ENCODE measurements around the gene RBM44. TPM values are rescaled to one million over a fixed set of nuclear protein-coding genes. Genes with fewer than 3 reads are reported as not detected.
"Not testable (repeated sequence)": the region's sequence is repeated elsewhere in the genome, so short reads cannot be mapped to it uniquely, and the experiment has no call there.

The RBM44 gene
- total RNA-seq, 2 experiments from 2014 or later, result 0.25 to 0.34 TPM

GRCh38 chr2:237830522-237830921 lies 31.9 kb downstream of the RBM44 start:
- CTCF ChIA-PET, result interaction anchor here (0.7 kb wide), 1 partner anchor 445 kb away, joined by 3 read pairs; no protein-coding TSS in a partner anchor
- POLR2A ChIA-PET, result no interaction called here

- ChIA-PET CTCF (no interaction called here), POLR2A (no interaction called here)
These were observed 35.0 kb downstream of the RBM44 start for GRCh38 chr2:237833546-237833945.

DNA sequence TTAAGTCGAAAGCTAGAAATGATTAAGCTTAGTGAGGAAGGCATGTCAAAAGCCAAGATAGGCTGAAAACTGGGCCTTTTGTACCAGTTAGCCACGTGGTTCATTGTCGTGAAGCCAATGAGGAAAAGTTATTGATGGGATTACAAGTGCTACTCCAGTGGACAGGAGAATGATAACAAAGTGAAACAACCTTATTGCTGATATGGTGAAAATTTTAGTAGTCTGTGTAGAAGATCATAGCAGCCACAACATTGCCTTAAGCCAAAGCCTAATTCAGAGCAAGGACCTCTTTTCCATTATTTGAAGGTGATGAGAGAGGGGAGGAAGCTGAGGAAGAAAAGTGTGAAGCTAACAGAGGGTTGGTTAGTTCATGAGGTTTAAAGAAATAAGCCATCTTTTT lies 36.8 kb downstream of the RBM44 start:
- ChIA-PET CTCF (no interaction called here), POLR2A (no interaction called here)

GRCh38 chr2:237841051-237841450 lies 42.5 kb downstream of the RBM44 start:
- POLR2A ChIA-PET, result no interaction called here
- CTCF ChIA-PET, result no interaction called here

- CTCF ChIA-PET, POLR2A ChIA-PET: not testable (repeated sequence)
These were observed 50.4 kb downstream of the RBM44 start for GRCh38 chr2:237848940-237849339.

DNA sequence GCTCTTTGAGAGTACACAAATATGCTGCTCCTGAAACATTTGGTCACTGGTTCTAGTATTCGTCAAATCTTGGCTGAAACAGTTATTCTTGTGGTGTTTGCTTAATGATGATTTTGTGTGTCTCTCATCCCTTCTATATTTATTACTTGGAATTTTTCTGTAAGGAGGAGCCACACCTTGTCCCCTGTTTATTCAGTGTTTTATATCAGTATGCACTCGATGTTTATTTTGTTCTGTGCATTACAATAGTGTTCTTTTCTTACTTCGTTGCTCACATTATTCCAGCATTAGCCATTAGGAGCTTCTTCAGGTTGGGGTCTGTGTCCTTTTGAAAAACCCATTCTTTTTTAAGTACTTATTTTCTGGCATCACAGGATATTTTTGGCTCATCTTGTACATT lies 55.7 kb downstream of the RBM44 start:
- ChIA-PET CTCF (no interaction called here), POLR2A (no interaction called here)

DNA sequence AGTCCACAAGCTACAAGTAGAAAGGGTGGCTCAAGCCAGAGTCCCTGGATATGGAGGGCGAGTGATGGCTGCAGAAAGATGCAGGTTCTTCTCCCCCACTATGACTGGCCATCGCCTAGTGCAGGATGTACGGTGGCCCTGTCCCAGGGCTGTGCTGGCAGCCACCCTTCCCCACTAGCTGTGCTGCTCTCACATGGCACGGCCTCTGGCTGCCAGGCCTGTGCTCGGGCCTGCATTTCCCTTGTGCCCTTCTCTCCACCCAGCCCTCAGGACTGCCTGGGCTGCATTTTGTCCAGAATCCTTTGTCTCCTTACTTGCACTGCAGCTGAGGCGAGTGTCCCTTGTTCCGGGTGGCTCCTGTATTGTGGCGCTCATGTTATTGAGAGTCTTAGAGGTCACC lies 59.2 kb downstream of the RBM44 start:
- CTCF ChIA-PET, result interaction anchor here (0.6 kb wide), 1 partner anchor 136 kb away, joined by 3 read pairs; no protein-coding TSS in a partner anchor

GRCh38 chr2:237858294-237859081 lies 59.9 kb downstream of the RBM44 start:
- ChIA-PET POLR2A (no interaction called here), CTCF (interaction anchor here (0.6 to 0.9 kb wide), 2 partner anchors 9 to 135 kb away, joined by 3 read pairs; no protein-coding TSS in a partner anchor)

More for the DNA sequence above, 59.2 kb downstream of the RBM44 start:
- POLR2A ChIA-PET, result no interaction called here

- ChIA-PET POLR2A (no interaction called here), CTCF (interaction anchor here (0.9 kb wide), 1 partner anchor 8 kb away, joined by 3 read pairs; no protein-coding TSS in a partner anchor)
These were observed 60.5 kb downstream of the RBM44 start for GRCh38 chr2:237859082-237859433.

DNA sequence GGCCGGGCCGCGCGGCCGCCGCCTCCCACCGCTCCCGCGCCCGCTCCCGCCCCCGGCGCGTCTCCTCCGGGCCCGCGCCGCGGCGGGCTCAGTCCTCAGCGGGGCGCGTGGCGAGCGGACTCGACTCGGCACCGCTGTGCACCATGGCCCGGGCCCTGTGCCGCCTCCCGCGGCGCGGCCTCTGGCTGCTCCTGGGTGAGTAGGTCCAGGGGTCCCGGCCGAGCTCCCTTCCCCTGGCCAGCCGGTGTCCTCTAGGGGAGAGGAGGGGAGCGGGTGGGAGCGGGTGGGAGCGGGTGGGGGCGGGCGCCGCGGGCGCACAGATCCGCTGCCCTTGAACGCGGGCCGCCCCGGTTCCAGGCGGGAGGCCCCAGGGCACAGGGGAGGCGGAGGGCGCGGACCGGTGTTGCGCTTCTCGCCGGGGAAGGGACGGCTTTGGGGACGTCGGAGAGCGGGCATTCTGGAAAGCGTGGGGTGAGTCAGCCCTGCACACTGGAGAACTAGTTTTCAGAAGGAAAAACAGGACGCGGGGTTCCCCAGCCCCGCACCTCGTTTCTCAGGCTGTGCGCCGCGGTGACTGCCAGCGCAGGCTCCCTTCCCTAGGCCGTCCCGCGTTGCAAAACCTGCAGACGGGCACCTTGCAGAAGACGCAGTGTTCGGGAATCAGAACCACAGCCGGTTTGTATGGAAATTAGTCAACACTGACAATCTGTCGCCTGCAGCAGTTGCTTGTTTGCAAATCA lies 61.1 kb downstream of the RBM44 start, which contains the start of gene RAMP1:
Gene RAMP1 (plus strand): TSS at position 91 of the 740 bp plus-strand sequence. CDS start 53 bp downstream, at position 144.
- ChIA-PET CTCF (no interaction called here), POLR2A (no interaction called here)

- ChIA-PET POLR2A (no interaction called here), CTCF (interaction anchor here (1.1 kb wide), 1 partner anchor 22 kb away, joined by 3 read pairs; no protein-coding TSS in a partner anchor)
These were observed 61.8 kb downstream of the RBM44 start for GRCh38 chr2:237860273-237860935.

DNA sequence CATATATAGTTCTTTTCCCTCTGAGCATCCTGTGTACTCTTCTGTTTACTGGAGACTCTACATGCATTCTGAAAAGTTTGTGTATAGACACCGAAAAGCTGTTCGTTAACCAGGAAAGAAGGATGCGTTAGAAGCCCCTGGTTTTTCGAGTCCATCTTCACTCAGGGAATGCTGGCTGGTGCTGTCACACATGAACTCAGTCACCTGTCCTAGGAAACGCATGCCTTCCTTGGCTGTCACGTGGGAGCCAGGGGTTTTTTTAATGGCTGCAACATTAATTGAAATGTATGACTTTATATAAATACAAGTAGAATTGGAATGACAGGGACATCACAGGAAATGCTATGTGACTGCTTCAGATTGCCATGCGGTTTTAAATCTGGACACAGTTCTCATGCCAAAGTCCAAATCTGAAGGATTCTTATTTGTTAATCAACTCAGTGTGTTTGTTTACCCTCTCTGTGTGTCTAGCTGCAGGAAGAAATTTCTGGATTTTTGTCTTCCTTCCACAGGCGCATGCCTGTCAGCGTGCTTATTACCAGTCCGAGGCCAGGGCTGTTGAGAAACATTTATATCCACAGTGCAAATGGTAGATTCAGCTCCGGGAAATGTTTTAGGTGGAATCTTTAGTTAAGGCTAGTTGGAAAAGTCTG lies 63.4 kb downstream of the RBM44 start:
- POLR2A ChIA-PET, result no interaction called here
- CTCF ChIA-PET, result no interaction called here

GRCh38 chr2:237862528-237862895 lies 63.9 kb downstream of the RBM44 start:
- POLR2A ChIA-PET, result no interaction called here
- CTCF ChIA-PET, result no interaction called here

- CTCF ChIA-PET, result no interaction called here
These were observed 64.5 kb downstream of the RBM44 start for GRCh38 chr2:237863102-237863511.

DNA sequence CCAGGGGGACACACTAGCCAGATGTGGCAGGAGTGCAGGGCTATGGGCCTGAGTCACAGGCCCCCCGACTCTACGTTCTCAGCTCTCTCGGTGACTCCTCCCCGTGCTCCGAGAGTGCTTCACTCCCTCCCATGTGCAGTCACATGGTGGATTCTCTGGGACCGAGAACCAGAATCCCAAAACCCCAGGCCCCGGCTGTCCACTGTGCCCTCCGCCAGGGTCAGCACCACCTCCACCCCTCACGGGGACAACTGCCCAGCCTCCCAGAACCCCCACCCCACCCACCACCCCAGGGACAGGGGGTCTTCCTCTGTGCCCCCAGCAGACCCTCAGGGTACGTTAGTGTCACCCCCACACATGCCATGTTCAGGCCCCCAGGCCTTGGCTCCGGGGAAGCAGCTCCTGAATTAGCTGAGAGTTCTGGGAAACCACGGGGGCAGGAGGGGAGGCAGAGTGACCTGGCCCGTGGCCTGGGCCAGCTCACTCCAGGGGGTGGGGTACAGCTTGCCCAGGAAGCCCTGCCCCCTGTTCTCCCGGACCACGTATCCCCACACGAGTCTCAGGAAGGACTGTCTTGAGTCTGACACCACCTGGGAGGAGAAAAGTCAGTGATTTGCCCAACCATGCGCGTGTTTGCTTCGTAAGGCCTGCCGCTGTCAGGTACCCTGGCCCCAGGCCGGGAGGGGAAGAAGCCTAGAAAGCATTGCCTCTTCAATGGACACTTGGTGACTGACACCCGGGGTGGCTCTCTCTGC lies 65.3 kb downstream of the RBM44 start:
- ChIA-PET CTCF (no interaction called here), POLR2A (no interaction called here)

More at GRCh38 chr2:237863102-237863511, 64.5 kb downstream of the RBM44 start:
- POLR2A ChIA-PET, result no interaction called here

DNA sequence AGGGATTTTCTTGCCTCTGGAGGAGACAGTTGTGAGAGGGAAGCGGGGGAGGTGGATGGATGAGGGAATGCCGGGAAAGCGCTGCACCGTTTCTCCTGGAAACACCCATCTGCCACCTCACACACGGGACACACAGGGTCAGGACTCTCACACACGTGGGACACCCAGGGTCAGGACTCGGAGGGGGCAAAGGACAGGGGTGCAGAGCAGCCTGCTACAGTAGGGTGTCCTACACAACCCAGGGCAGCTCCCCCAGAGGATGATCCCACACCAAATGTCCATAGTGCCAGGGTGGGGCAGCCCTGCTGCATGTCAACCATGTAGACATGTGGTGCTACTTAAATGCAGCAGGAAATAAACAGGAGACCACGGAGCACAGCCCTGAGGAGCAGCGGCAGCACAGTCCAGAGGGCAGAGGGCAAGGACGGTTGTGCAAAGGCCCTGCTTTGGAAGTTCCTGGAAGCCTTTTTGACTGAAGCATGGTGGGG lies 65.9 kb downstream of the RBM44 start:
- POLR2A ChIA-PET, result no interaction called here
- CTCF ChIA-PET, result no interaction called here

DNA sequence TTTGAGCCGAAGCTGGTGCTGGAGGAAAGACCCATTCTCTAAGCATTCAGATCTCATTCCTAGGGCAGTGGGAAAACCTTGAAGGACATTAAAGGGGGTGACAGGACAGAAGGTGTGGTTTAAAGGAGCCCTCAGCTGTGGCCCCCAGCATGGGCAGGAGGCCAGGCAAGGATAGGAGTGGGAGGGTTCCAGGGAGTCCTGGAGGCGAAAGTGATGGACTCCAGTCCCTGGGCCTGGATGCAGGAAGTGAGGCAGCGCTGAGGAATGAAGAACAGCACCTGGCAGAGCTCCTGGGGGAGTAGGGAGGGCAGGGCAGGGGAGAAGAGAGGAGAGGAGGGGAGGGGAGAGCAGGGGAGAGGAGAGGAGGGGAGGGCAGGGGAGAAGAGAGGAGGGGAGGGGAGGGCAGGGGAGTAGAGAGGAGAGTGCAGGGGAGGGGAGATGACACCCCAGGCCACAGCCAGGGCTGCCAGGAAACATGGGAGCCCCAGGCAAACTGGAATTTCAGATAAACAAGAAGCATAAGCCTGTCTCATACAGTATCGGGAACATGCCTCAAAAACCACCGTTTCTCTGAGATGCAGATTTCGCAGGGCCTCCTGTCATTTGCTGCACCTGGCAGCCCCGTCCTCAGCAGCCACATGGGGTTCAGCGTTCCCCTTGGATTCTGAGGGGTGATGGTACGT lies 66.5 kb downstream of the RBM44 start:
- ChIA-PET CTCF (no interaction called here), POLR2A (no interaction called here)

DNA sequence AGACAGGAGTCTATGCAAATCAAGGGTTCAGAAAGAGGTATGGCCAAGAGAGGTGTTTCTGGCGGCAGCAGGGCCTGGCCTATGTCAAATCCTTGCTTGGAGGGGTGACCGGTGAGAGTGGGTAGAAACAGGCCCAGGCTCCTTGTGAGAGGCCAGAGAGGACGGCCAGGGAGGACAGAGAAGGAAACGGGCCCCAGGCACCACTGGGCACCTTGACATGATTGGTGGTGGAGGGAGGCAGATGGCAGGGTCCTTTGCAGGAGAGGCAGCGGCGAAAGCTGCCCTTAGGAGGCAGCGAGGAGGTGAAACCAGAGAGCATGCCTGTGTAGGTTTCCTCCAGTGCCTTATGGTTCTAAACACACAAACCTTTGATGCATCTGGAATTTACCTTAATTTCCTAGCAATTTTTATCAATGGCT lies 67.1 kb downstream of the RBM44 start:
- ChIA-PET CTCF (no interaction called here), POLR2A (no interaction called here)
